Measurements from ENCODE around the gene CYP4B1. TPM values are rescaled to one million over a fixed set of nuclear protein-coding genes. Genes with fewer than 3 reads are reported as not detected.
"Not testable (repeated sequence)": the region's sequence is repeated elsewhere in the genome, so short reads cannot be mapped to it uniquely, and the experiment has no call there.

The CYP4B1 gene
- total and polyA plus RNA-seq, 2 donors (not counting 1 experiment from before 2014, with no cell fraction given), result not detected

DNA sequence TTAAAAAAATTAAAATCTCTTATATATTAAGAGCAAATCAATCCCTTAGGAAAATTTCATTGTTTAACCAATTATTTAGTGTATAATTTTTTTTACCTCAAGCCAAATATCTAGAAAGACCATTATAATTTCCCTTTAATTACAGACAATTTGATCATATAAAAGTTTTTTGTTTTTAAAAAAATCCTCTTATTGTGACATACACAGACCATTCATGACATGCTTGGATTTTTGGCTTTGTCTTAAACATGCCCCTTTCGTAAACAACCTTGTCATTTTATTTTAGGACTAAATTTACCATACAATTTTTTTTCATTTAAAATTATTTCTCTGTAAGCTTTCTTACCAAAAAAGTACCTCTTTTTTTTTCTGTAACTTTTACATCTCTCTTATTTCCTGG is 14.2 kb upstream of the CYP4B1 start:
- no peak overlapping the region for H2AFZ ChIP-seq (ENCODE audit: low read length)
- H3K9me3 ChIP-seq (ENCODE audit: control insufficient read depth, insufficient read depth, low read depth, low read length), result no peaks in the 10 kb centered on the region
- H3K4me3 ChIP-seq (replicated peaks in 1 of 4; ENCODE audit: control extremely low read depth in 1 of 4, insufficient read depth in 1 of 4, low read depth in 3 of 4, low read length in 4 of 4), result no peak overlapping the region
- no peaks in the 10 kb centered on the region for H3K4me1 ChIP-seq (ENCODE audit: control insufficient read depth, extremely low read depth, insufficient read depth, low read length)
- no peak overlapping the region for H3K27ac ChIP-seq (ENCODE audit: insufficient read depth, low read length)
- no peak overlapping the region for H3K9ac ChIP-seq (ENCODE audit: insufficient read depth, low read length)
- no peaks in the 10 kb centered on the region for H3K36me3 ChIP-seq (ENCODE audit: control insufficient read depth, insufficient read depth, low read length)
- DNase-seq (ENCODE audit: low read depth in 2 of 2), result no peak
- no peaks in the 10 kb centered on the region for H4K20me1 ChIP-seq (ENCODE audit: control insufficient read depth, extremely low read depth, insufficient read depth, low read length)
- H3K27me3 ChIP-seq (ENCODE audit: control insufficient read depth, insufficient read depth, low read length), result no peaks in the 10 kb centered on the region
- H3K4me2 ChIP-seq (ENCODE audit: extremely low read depth, insufficient read depth, low read length), result no peak overlapping the region
- no peaks in the 10 kb centered on the region for H3K79me2 ChIP-seq (ENCODE audit: control insufficient read depth, insufficient read depth, low read length)
- no peak for TF ChIP-seq EZH2 (IDR thresholded peaks at IDR 0.05; ENCODE audit: low read length, missing control alignments)
- TF ChIP-seq, protein P1, sequence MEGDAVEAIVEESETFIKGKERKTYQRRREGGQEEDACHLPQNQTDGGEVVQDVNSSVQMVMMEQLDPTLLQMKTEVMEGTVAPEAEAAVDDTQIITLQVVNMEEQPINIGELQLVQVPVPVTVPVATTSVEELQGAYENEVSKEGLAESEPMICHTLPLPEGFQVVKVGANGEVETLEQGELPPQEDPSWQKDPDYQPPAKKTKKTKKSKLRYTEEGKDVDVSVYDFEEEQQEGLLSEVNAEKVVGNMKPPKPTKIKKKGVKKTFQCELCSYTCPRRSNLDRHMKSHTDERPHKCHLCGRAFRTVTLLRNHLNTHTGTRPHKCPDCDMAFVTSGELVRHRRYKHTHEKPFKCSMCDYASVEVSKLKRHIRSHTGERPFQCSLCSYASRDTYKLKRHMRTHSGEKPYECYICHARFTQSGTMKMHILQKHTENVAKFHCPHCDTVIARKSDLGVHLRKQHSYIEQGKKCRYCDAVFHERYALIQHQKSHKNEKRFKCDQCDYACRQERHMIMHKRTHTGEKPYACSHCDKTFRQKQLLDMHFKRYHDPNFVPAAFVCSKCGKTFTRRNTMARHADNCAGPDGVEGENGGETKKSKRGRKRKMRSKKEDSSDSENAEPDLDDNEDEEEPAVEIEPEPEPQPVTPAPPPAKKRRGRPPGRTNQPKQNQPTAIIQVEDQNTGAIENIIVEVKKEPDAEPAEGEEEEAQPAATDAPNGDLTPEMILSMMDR (conservative IDR thresholded peaks at IDR 0.05 in 1 of 2, IDR thresholded peaks at IDR 0.05 in 1 of 2; ENCODE audit: low read depth in 1 of 2, low read length in 2 of 2), result no peak

DNA sequence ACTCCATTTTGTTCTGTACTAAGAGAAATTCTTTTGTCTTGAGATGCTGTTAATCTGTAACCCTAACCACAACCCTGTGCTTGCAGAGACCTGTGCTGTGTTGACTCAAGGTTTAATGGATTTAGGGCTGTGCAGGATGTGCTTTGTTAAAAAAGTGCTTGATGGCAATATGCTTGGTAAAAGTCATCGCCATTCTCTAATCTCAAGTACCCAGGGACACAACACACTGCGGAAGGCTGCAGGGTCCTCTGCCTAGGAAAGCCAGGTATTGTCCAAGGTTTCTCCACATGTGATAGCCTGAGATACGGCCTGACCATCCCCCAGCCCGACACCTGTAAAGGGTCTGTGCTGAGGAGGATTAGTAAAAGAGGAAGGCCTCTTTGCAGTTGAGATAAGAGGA is 10.2 kb upstream of the CYP4B1 start:
- H3K36me3 ChIP-seq (ENCODE audit: control insufficient read depth, insufficient read depth, low read length); H3K9me3 ChIP-seq (ENCODE audit: control insufficient read depth, insufficient read depth, low read depth, low read length); H3K27ac ChIP-seq (ENCODE audit: insufficient read depth, low read length): not testable (repeated sequence)

GRCh38 chr1:46790446-46791101 is 8.3 kb upstream of the CYP4B1 start:
- Histone ChIP-seq H4K20me1 (ENCODE audit: control insufficient read depth, extremely low read depth, insufficient read depth, low read length) (no peaks in the 10 kb centered on the region), H3K36me3 (ENCODE audit: control insufficient read depth, insufficient read depth, low read length) (no peaks in the 10 kb centered on the region), H3K79me2 (ENCODE audit: control insufficient read depth, insufficient read depth, low read length) (no peaks in the 10 kb centered on the region), H3K27me3 (ENCODE audit: control insufficient read depth, insufficient read depth, low read length) (no peaks in the 10 kb centered on the region), H3K4me2 (ENCODE audit: extremely low read depth, insufficient read depth, low read length) (no peak overlapping the region), H3K27ac (ENCODE audit: insufficient read depth, low read length) (no peak overlapping the region), H3K9me3 (ENCODE audit: control insufficient read depth, insufficient read depth, low read depth, low read length) (no peaks in the 10 kb centered on the region), H2AFZ (ENCODE audit: low read length) (no peak overlapping the region), H3K4me3 (replicated peaks in 1 of 4; ENCODE audit: control extremely low read depth in 1 of 4, insufficient read depth in 1 of 4, low read depth in 3 of 4, low read length in 4 of 4) (no peak overlapping the region), H3K4me1 (ENCODE audit: control insufficient read depth, extremely low read depth, insufficient read depth, low read length) (no peaks in the 10 kb centered on the region), H3K9ac (ENCODE audit: insufficient read depth, low read length) (no peak overlapping the region)
- DNase-seq (ENCODE audit: low read depth in 2 of 2), result no peak
- TF ChIP-seq, protein P1 (conservative IDR thresholded peaks at IDR 0.05 in 1 of 2, IDR thresholded peaks at IDR 0.05 in 1 of 2; ENCODE audit: low read depth in 1 of 2, low read length in 2 of 2), result no peak
- no peak for TF ChIP-seq EZH2 (IDR thresholded peaks at IDR 0.05; ENCODE audit: low read length, missing control alignments)

More for the DNA sequence above, 10.2 kb upstream of the CYP4B1 start:
- H4K20me1 ChIP-seq (ENCODE audit: control insufficient read depth, extremely low read depth, insufficient read depth, low read length); H3K4me2 ChIP-seq (ENCODE audit: extremely low read depth, insufficient read depth, low read length); H3K79me2 ChIP-seq (ENCODE audit: control insufficient read depth, insufficient read depth, low read length); DNase-seq (ENCODE audit: low read depth in 2 of 2); H3K27me3 ChIP-seq (ENCODE audit: control insufficient read depth, insufficient read depth, low read length); H3K9ac ChIP-seq (ENCODE audit: insufficient read depth, low read length); H3K4me3 ChIP-seq (replicated peaks in 1 of 4; ENCODE audit: control extremely low read depth in 1 of 4, insufficient read depth in 1 of 4, low read depth in 3 of 4, low read length in 4 of 4); H2AFZ ChIP-seq (ENCODE audit: low read length); H3K4me1 ChIP-seq (ENCODE audit: control insufficient read depth, extremely low read depth, insufficient read depth, low read length): not testable (repeated sequence)
